ENCODE results near the gene SMIM30.
"Not testable (repeated sequence)": the region's sequence is repeated elsewhere in the genome, so short reads cannot be mapped to it uniquely, and the experiment has no call there.

The SMIM30 gene

GRCh38 chr7:113118074-113118959 is at the start of gene SMIM30:
Gene SMIM30 (minus strand): TSS chr7:113118554. CDS start chr7:113117578, 976 bp downstream.
- TF ChIP-seq CTCF (IDR thresholded peaks at IDR 0.05; ENCODE audit: low read depth, low read length): no peak
- peak; percentile 94 for DNase-seq (ENCODE audit: low read depth, low spot score)
- in situ Hi-C loops (cut with HindIII; ENCODE audit: low sequenced_read_pairs): no loop called here
- H3K4me3 ChIP-seq (ENCODE audit: low read depth, low read length): peak within 1 kb of the TSS; percentile 67

DNA sequence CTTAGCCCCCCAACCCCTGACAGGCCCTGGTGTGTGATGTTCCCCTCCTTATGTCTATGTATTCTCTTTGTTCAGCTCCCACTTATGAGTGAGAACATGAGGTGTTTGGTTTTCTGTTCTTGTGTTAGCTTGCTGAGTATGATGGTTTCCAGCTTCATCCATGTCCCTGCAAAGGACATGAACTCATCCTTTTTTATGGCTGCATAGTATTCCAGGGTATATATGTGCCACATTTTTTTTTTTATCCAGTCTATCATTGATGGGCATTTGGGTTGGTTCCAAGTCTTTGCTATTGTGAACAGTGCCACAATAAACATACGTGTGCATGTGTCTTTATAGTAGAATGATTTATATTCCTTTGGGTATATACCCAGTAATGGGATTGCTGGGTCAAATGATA is 47.8 kb upstream of the SMIM30 start:
- H3K4me3 ChIP-seq (ENCODE audit: low read depth, low read length); DNase-seq (ENCODE audit: low read depth, low spot score); in situ Hi-C loops (cut with HindIII; ENCODE audit: low sequenced_read_pairs): not testable (repeated sequence)

DNA sequence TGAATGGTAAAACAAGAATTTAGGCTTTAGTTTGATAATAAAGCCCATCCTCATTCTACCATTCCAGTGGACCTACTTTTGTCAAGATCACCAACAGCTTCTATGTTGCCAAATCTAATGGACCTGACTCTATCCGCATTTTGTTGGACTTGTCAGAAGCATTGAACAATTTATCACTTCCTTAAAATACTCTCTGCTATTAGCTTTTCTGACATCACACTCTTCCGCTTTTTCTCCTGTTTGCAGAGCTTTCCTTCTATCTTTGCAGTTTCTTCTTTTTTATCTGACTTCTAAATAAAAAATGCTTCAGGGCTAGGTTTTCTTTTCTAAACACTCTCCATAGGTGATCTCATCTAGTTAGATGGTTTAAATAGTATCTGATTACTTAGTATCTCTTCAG is 42.7 kb upstream of the SMIM30 start:
- H3K4me3 ChIP-seq (ENCODE audit: low read depth, low read length): no peak overlapping the region
- no peak for DNase-seq (ENCODE audit: low read depth, low spot score)
- TF ChIP-seq CTCF (IDR thresholded peaks at IDR 0.05; ENCODE audit: low read depth, low read length): no peak
- in situ Hi-C loops (cut with HindIII; ENCODE audit: low sequenced_read_pairs): no loop called here

- peak; percentile 36 for DNase-seq (ENCODE audit: low read depth, low spot score)
- in situ Hi-C loops (cut with HindIII; ENCODE audit: low sequenced_read_pairs): no loop called here
- peak; percentile 79 for TF ChIP-seq CTCF (IDR thresholded peaks at IDR 0.05; ENCODE audit: low read depth, low read length)
- H3K4me3 ChIP-seq (ENCODE audit: low read depth, low read length): no peak overlapping the region
These were observed 41.5 kb upstream of the SMIM30 start for GRCh38 chr7:113159746-113160339.

DNA sequence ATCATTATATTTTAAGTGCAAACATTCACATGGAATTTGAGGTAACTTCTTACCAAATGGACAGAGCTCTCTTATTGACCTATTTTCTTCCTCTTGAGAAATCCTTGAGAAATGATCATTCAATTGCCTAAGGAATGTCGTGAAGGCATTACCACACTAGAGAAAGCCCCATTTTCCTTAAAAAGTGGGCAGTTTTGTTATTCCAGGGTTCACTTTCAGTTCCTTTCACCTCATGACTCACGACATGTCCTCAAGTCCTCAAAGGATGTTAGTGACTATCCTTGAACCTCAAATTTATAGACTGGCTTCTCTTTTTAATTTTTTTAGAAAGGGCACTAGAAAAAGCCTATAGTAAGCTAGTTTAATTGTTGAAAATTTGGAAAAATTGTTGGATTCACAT is 40.4 kb upstream of the SMIM30 start:
- no peak for TF ChIP-seq CTCF (IDR thresholded peaks at IDR 0.05; ENCODE audit: low read depth, low read length)
- H3K4me3 ChIP-seq (ENCODE audit: low read depth, low read length): no peak overlapping the region
- in situ Hi-C loops (cut with HindIII; ENCODE audit: low sequenced_read_pairs): no loop called here
- DNase-seq (ENCODE audit: low read depth, low spot score): no peak

- no peak for TF ChIP-seq CTCF (IDR thresholded peaks at IDR 0.05; ENCODE audit: low read depth, low read length)
- DNase-seq (ENCODE audit: low read depth, low spot score): no peak
- in situ Hi-C loops (cut with HindIII; ENCODE audit: low sequenced_read_pairs): no loop called here
- H3K4me3 ChIP-seq (ENCODE audit: low read depth, low read length): no peak overlapping the region
These were observed 35.8 kb upstream of the SMIM30 start for GRCh38 chr7:113154117-113154516.

- DNase-seq (ENCODE audit: low read depth, low spot score): no peak
- H3K4me3 ChIP-seq (ENCODE audit: low read depth, low read length): no peak overlapping the region
- in situ Hi-C loops (cut with HindIII; ENCODE audit: low sequenced_read_pairs): no loop called here
- no peak for TF ChIP-seq CTCF (IDR thresholded peaks at IDR 0.05; ENCODE audit: low read depth, low read length)
These were observed 26.5 kb upstream of the SMIM30 start for GRCh38 chr7:113144817-113145216.

All from astrocyte of the spinal cord (primary cell).